ENCODE results near the gene PRKAG2.

The PRKAG2 gene

DNA sequence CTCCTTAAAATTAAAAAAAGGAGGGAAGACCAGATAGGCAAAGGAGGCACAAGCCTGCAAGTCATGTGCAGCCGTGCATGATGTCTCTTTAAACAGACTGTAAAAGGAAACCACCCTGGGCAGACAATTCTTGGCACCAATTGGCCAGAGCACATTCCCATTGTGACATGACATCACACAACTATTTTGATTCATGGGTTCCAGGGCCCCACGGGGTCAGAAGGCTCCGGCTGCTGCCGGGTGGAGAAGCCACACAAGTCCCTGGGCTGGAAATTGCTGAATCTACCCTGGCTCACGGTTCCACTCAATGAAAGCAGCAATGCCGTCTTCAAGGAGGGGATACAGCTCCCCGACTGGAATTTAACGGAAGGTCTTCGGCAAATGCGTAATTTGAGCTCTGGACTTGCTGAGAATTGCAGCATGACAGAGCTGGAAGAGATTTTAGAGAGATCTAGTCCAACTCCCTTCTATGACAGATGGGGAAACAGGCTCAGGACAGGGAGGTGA lies 140.5 kb downstream of the PRKAG2 start:
- Histone ChIP-seq H3K36me3 (replicated peaks; ENCODE audit: low read depth, low read length) (no peaks in the 10 kb centered on the region), H3K4me1 (ENCODE audit: low read length) (no peaks in the 10 kb centered on the region), H2AFZ (ENCODE audit: low read depth, low read length) (no peak overlapping the region), H3K27me3 (ENCODE audit: low read depth, low read length) (no peaks in the 10 kb centered on the region; the same call in 1 of the 2 replicates), H4K20me1 (ENCODE audit: insufficient read depth, low read length) (no peaks in the 10 kb centered on the region), H3K4me2 (ENCODE audit: low read length) (no peak overlapping the region), H3K9ac (ENCODE audit: low read length) (no peak overlapping the region), H3K27ac (ENCODE audit: low read length) (no peak overlapping the region), H3K4me3 (ENCODE audit: low read length) (no peak overlapping the region), H3K79me2 (ENCODE audit: low read length) (no peaks in the 10 kb centered on the region), H3K9me3 (ENCODE audit: insufficient read depth, low read length) (no peaks in the 10 kb centered on the region)
- TF ChIP-seq EZH2phosphoT487 (IDR thresholded peaks at IDR 0.05; ENCODE audit: low read depth) = no peak
- TF ChIP-seq, protein P1, sequence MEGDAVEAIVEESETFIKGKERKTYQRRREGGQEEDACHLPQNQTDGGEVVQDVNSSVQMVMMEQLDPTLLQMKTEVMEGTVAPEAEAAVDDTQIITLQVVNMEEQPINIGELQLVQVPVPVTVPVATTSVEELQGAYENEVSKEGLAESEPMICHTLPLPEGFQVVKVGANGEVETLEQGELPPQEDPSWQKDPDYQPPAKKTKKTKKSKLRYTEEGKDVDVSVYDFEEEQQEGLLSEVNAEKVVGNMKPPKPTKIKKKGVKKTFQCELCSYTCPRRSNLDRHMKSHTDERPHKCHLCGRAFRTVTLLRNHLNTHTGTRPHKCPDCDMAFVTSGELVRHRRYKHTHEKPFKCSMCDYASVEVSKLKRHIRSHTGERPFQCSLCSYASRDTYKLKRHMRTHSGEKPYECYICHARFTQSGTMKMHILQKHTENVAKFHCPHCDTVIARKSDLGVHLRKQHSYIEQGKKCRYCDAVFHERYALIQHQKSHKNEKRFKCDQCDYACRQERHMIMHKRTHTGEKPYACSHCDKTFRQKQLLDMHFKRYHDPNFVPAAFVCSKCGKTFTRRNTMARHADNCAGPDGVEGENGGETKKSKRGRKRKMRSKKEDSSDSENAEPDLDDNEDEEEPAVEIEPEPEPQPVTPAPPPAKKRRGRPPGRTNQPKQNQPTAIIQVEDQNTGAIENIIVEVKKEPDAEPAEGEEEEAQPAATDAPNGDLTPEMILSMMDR (IDR thresholded peaks at IDR 0.05; ENCODE audit: low read depth, low read length) = no peak

DNA sequence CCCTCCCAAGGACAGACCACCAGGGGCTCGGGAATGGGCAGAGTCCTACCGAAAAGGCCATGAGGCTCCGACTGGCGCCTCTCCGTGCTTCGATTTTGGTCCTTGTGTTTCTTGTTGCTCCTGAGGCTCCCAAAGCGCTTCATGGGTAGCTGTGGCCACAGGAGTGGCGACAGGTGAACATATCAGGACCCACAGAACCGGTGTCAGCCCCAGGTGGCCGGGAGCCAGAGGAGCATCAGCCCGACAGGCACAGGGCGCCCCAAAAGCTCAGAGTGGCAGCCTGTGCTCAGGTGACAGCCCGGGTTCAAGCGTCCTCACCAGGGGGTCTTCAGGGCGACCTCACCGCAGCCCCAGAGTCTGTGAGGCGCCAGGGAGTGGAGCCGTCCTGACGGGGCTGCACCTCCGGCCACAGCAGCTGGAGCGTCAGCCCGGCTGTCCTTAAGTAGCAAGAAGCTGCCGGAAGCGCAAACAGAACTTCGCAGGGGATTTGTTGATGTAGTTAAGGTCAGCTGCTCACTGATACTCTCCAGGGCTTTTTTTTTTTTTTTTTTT lies 141.0 kb downstream of the PRKAG2 start:
- Histone ChIP-seq H3K4me1 (ENCODE audit: low read length) (no peaks in the 10 kb centered on the region), H3K4me3 (ENCODE audit: low read length) (no peak overlapping the region), H3K9ac (ENCODE audit: low read length) (no peak overlapping the region), H3K36me3 (replicated peaks; ENCODE audit: low read depth, low read length) (no peaks in the 10 kb centered on the region), H2AFZ (ENCODE audit: low read depth, low read length) (no peak overlapping the region), H3K27me3 (ENCODE audit: low read depth, low read length) (no peaks in the 10 kb centered on the region; the same call in 1 of the 2 replicates), H3K9me3 (ENCODE audit: insufficient read depth, low read length) (no peaks in the 10 kb centered on the region), H3K27ac (ENCODE audit: low read length) (no peak overlapping the region), H4K20me1 (ENCODE audit: insufficient read depth, low read length) (no peaks in the 10 kb centered on the region), H3K4me2 (ENCODE audit: low read length) (no peak overlapping the region), H3K79me2 (ENCODE audit: low read length) (no peaks in the 10 kb centered on the region)
- TF ChIP-seq, protein P1 (IDR thresholded peaks at IDR 0.05; ENCODE audit: low read depth, low read length) = no peak
- TF ChIP-seq EZH2phosphoT487 (IDR thresholded peaks at IDR 0.05; ENCODE audit: low read depth) = no peak

DNA sequence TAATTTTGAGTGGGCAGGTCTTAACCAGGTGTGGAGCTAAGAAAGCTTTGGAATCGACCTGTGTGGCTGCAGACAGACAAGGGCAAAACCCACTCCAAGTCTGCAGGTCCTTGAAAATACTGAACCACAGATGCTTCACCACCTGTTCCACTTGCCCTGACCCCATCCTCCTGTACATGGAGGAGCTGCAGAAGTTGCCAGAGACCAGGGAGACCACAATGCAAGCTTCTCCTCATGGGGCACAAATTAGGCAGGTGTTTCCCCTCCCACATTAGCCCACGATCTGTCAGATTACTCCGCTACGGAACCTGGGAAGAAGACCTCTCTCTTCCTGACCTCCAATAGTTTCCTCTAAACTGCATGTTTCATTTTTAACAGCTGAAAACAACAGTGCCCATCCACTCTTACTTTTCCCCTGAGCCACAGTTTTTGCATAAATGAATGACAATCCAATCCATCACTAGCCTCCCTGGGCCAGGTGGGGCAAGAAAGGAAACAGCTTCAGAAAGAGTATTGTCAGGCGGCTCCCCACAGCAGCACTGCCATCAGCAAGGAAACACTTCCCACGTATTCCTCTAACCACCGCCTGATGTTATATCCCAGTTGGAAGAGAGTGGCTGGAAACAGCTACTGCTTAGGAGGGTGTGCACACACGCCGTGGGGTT lies 141.6 kb downstream of the PRKAG2 start:
- H3K27ac ChIP-seq (ENCODE audit: low read length) = no peak overlapping the region
- H3K4me2 ChIP-seq (ENCODE audit: low read length) = no peak overlapping the region
- H3K36me3 ChIP-seq (replicated peaks; ENCODE audit: low read depth, low read length) = no peaks in the 10 kb centered on the region
- no peaks in the 10 kb centered on the region; the same call in 1 of the 2 replicates for H3K27me3 ChIP-seq (ENCODE audit: low read depth, low read length)
- H3K79me2 ChIP-seq (ENCODE audit: low read length) = no peaks in the 10 kb centered on the region
- H3K4me1 ChIP-seq (ENCODE audit: low read length) = no peaks in the 10 kb centered on the region
- TF ChIP-seq, protein P1 (IDR thresholded peaks at IDR 0.05; ENCODE audit: low read depth, low read length) = no peak
- no peak for TF ChIP-seq EZH2phosphoT487 (IDR thresholded peaks at IDR 0.05; ENCODE audit: low read depth)
- no peaks in the 10 kb centered on the region for H3K9me3 ChIP-seq (ENCODE audit: insufficient read depth, low read length)
- H3K9ac ChIP-seq (ENCODE audit: low read length) = no peak overlapping the region
- no peaks in the 10 kb centered on the region for H4K20me1 ChIP-seq (ENCODE audit: insufficient read depth, low read length)
- no peak overlapping the region for H2AFZ ChIP-seq (ENCODE audit: low read depth, low read length)
- no peak overlapping the region for H3K4me3 ChIP-seq (ENCODE audit: low read length)

DNA sequence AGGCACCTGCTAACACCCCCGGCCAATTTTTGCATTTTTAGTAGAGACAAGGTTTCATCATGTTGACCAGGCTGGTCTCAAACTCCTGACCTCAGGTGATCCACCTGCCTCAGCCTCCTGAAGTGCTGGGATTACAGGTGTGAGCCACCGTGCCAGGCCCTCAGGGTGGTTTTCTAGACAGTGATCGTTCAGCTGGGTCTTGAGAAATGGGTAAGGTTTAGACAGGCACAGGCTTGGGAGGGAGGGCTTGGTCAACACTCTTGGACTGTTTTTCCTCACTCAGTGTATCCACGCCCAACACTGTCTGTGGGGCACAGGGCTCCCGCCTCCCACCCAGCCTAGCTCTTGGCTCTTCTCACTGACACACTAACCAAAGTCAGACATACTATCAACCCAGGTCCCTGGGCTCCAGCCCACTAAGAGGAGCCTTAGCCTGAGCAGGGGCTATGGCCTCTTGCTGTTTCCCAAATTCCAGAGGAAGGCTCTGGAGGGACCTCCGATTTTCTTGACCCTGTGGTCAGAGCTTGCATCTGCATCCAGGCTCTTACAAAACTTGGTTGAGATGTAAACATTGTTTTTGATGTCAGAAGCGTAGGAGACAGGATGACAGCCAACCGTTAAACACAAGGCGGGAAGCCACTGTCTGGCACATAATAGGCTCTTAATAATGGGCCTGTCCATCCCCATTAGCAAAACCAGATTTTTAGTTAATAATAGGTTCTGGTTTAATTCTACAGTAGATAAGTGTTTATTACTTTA lies 143.9 kb downstream of the PRKAG2 start:
- Histone ChIP-seq H3K27ac (ENCODE audit: low read length) (no peak overlapping the region), H3K27me3 (ENCODE audit: low read depth, low read length) (no peaks in the 10 kb centered on the region; the same call in 1 of the 2 replicates), H3K4me2 (ENCODE audit: low read length) (no peak overlapping the region), H3K36me3 (replicated peaks; ENCODE audit: low read depth, low read length) (no peaks in the 10 kb centered on the region), H3K4me3 (ENCODE audit: low read length) (no peak overlapping the region), H3K79me2 (ENCODE audit: low read length) (no peaks in the 10 kb centered on the region), H3K4me1 (ENCODE audit: low read length) (peaks cover 3% of the 10 kb centered on the region), H4K20me1 (ENCODE audit: insufficient read depth, low read length) (no peaks in the 10 kb centered on the region), H2AFZ (ENCODE audit: low read depth, low read length) (no peak overlapping the region), H3K9ac (ENCODE audit: low read length) (no peak overlapping the region), H3K9me3 (ENCODE audit: insufficient read depth, low read length) (no peaks in the 10 kb centered on the region)
- TF ChIP-seq, protein P1 (IDR thresholded peaks at IDR 0.05; ENCODE audit: low read depth, low read length) = no peak
- TF ChIP-seq EZH2phosphoT487 (IDR thresholded peaks at IDR 0.05; ENCODE audit: low read depth) = no peak
